Adrenal gland (tissue), 5 donors: ENCODE measurements around the gene ZNF132.

Experiments used
- POLR2A ChIP-seq, 2 donors: fragments of 450-650 bp; IDR thresholded peaks; one replicate each; pipeline ENCODE4 v1.6.1; 2017; ENCODE audit warnings: antibody characterized with exemption in 2 of 2, mild to moderate bottlenecking in 2 of 2, moderate library complexity in 1 of 2
- TF ChIP-seq, protein P1 (sequence below), 6 experiments: fragments of 450-650 bp in 4 of 6; fragments of 200-600 bp in 2 of 6; sonication (generic) in 1 of 6; IDR thresholded peaks; 1 replicate in 5 of 6; 2 replicates in 1 of 6; pipeline versions ENCODE4 v1.5.1 to v1.8.0; 2016 to 2021; ENCODE audit warnings: antibody characterized with exemption in 6 of 6, mild to moderate bottlenecking in 2 of 6, moderate library complexity in 1 of 6
- donor health status: DM: no; HTN: no; CAD: no.

DNA sequence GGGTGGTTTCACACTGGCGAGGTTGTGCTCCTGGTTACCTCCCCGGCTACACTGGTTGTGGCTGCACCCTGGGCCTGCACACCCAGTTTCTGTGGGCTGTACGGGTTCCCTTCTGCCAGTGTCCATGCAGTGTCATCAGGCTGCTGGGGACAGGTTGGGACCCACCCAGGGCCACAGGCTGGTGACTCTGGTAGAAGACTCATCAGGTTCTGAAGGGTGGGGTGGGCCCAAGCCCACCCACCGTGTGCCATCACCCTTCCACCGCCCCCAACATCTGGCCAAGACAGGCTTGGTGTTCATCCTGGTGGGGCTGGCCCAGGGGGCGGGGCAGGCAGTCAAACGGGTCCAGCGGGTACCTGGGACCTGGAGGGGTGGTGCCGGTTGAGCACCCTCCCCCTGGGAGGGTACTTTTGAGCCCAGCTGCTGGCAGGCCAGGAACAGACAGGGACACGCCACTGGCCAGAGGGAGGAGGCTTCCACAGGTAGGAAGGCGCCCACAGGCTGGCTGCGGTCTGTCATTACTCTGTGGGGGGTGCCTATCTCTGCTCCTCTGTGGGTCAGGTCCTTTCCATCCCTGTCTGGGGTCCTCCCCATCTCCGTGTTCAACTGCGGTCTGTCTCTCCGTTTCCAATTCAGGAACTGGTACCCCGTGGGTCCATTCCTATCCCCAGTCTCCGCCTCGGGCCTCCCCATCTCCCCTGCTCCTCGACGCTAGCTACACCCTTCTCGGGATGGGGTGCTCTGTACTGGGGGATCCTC lies 44.6 kb downstream of the ZNF132 start, which contains the start of gene RNF225:
- no peak for TF ChIP-seq POLR2A (IDR thresholded peaks at IDR 0.05)
- TF ChIP-seq, protein P1, sequence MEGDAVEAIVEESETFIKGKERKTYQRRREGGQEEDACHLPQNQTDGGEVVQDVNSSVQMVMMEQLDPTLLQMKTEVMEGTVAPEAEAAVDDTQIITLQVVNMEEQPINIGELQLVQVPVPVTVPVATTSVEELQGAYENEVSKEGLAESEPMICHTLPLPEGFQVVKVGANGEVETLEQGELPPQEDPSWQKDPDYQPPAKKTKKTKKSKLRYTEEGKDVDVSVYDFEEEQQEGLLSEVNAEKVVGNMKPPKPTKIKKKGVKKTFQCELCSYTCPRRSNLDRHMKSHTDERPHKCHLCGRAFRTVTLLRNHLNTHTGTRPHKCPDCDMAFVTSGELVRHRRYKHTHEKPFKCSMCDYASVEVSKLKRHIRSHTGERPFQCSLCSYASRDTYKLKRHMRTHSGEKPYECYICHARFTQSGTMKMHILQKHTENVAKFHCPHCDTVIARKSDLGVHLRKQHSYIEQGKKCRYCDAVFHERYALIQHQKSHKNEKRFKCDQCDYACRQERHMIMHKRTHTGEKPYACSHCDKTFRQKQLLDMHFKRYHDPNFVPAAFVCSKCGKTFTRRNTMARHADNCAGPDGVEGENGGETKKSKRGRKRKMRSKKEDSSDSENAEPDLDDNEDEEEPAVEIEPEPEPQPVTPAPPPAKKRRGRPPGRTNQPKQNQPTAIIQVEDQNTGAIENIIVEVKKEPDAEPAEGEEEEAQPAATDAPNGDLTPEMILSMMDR (IDR thresholded peaks at IDR 0.05): no peak
